ENCODE results near the gene BEAN1.
"Not testable (repeated sequence)": the region's sequence is repeated elsewhere in the genome, so short reads cannot be mapped to it uniquely, and the experiment has no call there.

Gene BEAN1

DNA sequence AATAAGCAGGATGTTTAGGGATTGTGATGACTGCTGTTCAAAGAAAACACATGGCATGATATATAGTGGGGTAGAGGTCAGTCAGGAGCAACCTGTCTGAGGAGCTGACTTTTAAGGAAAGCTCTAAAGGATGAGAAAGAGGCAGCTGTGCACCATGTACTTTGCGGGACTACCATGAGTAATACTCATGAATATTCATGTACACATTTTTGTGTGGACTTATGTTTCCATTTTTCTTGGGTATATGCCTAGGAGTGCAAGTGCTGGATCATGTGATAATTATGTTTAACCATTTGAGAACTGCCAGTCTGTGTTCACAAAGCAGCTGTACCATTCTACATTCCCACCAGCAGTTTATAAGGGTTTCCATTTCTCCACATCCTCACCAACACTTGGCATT is 35.8 kb downstream of the BEAN1 start:
- H3K27ac ChIP-seq (ENCODE audit: low read depth, low read length), result no peak overlapping the region
- H2AFZ ChIP-seq (ENCODE audit: low read length, unreplicated experiment), result no peak overlapping the region
- H3K36me3 ChIP-seq (ENCODE audit: insufficient read depth, low read length), result no peaks in the 10 kb centered on the region
- H3K4me1 ChIP-seq (ENCODE audit: control insufficient read depth, insufficient read depth, low read length, unreplicated experiment), result no peaks in the 10 kb centered on the region
- H3K79me2 ChIP-seq (ENCODE audit: control insufficient read depth, insufficient read depth, low read length, unreplicated experiment), result no peaks in the 10 kb centered on the region
- no peak overlapping the region for H3K4me3 ChIP-seq (ENCODE audit: low read depth, low read length)
- H3K27me3 ChIP-seq (ENCODE audit: insufficient read depth, low read length), result peaks cover 73% of the 10 kb centered on the region

DNA sequence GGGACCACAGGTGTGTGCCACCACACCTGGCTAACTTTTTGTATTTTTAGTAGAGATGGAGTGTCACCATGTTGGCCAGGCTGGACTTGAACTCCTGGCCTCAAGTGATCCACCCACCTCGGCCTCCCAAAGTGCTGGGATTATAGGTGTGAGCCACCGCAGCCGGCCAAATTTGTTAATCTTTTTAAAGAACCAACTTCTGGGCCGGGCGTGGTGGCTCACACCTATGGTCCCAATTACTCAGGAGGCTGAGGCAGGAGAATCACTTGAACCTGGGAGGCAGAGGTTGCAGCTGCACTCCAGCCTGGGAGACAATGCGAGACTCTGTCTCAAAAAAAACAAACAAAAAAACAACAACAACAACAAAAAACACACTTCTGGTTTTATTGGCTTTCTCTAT is 38.9 kb downstream of the BEAN1 start:
- H3K27ac ChIP-seq (ENCODE audit: low read depth, low read length); H3K4me3 ChIP-seq (ENCODE audit: low read depth, low read length); H3K79me2 ChIP-seq (ENCODE audit: control insufficient read depth, insufficient read depth, low read length, unreplicated experiment); H2AFZ ChIP-seq (ENCODE audit: low read length, unreplicated experiment); H3K4me1 ChIP-seq (ENCODE audit: control insufficient read depth, insufficient read depth, low read length, unreplicated experiment); H3K36me3 ChIP-seq (ENCODE audit: insufficient read depth, low read length): not testable (repeated sequence)
- H3K27me3 ChIP-seq (ENCODE audit: insufficient read depth, low read length), result peaks cover 59% of the 10 kb centered on the region

GRCh38 chr16:66466636-66467035 is 39.5 kb downstream of the BEAN1 start:
- not testable (repeated sequence) for H3K27ac ChIP-seq (ENCODE audit: low read depth, low read length); H3K79me2 ChIP-seq (ENCODE audit: control insufficient read depth, insufficient read depth, low read length, unreplicated experiment); H3K4me1 ChIP-seq (ENCODE audit: control insufficient read depth, insufficient read depth, low read length, unreplicated experiment); H3K36me3 ChIP-seq (ENCODE audit: insufficient read depth, low read length); H2AFZ ChIP-seq (ENCODE audit: low read length, unreplicated experiment); H3K4me3 ChIP-seq (ENCODE audit: low read depth, low read length)
- peaks cover 52% of the 10 kb centered on the region for H3K27me3 ChIP-seq (ENCODE audit: insufficient read depth, low read length)

DNA sequence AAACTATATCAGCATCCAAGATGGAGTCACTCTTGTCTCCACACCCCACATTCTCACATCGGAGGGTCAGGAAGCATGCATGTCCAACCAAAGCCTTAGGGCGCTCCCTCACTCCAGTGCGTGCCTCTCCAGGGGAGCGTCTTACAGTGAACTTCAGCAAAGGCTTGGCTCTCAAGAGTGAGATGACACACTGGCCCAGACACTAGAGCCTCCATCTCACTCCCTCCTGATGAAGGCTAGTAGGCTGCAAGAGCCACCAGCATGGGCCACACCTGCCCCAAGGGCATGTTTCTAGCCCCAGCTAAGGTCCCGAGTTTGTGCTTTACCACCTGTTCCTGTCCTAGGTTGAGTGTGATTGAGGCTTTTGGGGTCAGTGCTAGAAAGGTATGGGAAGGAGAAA is 40.5 kb downstream of the BEAN1 start:
- Histone ChIP-seq H3K4me3 (ENCODE audit: low read depth, low read length) (no peak overlapping the region), H3K27me3 (ENCODE audit: insufficient read depth, low read length) (peaks cover 45% of the 10 kb centered on the region), H3K79me2 (ENCODE audit: control insufficient read depth, insufficient read depth, low read length, unreplicated experiment) (no peaks in the 10 kb centered on the region), H3K27ac (ENCODE audit: low read depth, low read length) (no peak overlapping the region), H3K36me3 (ENCODE audit: insufficient read depth, low read length) (no peaks in the 10 kb centered on the region), H3K4me1 (ENCODE audit: control insufficient read depth, insufficient read depth, low read length, unreplicated experiment) (no peaks in the 10 kb centered on the region), H2AFZ (ENCODE audit: low read length, unreplicated experiment) (no peak overlapping the region)

DNA sequence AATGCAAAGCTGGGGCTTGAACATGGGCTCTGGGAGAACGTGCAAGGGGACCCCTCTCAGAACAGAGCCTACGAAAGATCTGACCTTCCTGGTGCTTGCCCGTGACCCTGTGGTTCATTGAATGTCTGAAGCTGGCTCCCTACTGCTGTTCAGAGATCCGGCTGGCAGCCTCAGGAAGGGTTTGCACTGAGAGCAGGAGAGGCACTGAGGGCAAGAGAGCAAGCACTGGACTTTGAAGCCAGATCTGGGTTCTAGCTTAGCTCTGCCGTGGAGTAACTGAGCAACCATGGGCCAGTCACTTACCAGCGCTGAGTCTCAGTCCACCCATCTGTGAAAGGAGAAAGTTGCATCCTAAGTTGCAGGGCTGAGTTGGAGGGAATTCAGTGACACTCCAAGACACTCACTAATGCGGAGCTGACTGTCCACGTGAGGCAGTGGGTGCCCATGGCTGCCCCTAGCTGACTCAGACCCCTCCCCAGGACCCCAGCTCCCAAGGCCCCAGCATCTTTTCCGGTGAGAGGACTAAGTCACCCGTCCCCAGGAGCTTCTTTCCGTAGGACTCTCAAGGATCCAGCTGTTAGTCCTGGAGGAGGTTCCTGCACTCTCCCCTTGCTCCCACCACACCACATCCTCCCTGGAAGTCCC is 41.3 kb downstream of the BEAN1 start:
- no peaks in the 10 kb centered on the region for H3K36me3 ChIP-seq (ENCODE audit: insufficient read depth, low read length)
- H3K4me1 ChIP-seq (ENCODE audit: control insufficient read depth, insufficient read depth, low read length, unreplicated experiment), result no peaks in the 10 kb centered on the region
- H3K4me3 ChIP-seq (ENCODE audit: low read depth, low read length), result no peak overlapping the region
- peaks cover 36% of the 10 kb centered on the region for H3K27me3 ChIP-seq (ENCODE audit: insufficient read depth, low read length)
- no peak overlapping the region for H2AFZ ChIP-seq (ENCODE audit: low read length, unreplicated experiment)
- H3K79me2 ChIP-seq (ENCODE audit: control insufficient read depth, insufficient read depth, low read length, unreplicated experiment), result no peaks in the 10 kb centered on the region
- H3K27ac ChIP-seq (ENCODE audit: low read depth, low read length), result no peak overlapping the region

- Histone ChIP-seq H3K36me3 (ENCODE audit: insufficient read depth, low read length) (no peaks in the 10 kb centered on the region), H3K27ac (ENCODE audit: low read depth, low read length) (no peak overlapping the region), H3K4me1 (ENCODE audit: control insufficient read depth, insufficient read depth, low read length, unreplicated experiment) (no peaks in the 10 kb centered on the region), H3K79me2 (ENCODE audit: control insufficient read depth, insufficient read depth, low read length, unreplicated experiment) (no peaks in the 10 kb centered on the region), H3K27me3 (ENCODE audit: insufficient read depth, low read length) (peaks cover 27% of the 10 kb centered on the region), H2AFZ (ENCODE audit: low read length, unreplicated experiment) (no peak overlapping the region), H3K4me3 (ENCODE audit: low read depth, low read length) (no peak overlapping the region)
These were observed 42.3 kb downstream of the BEAN1 start for GRCh38 chr16:66469291-66469946.

GRCh38 chr16:66469947-66470546 is 43.0 kb downstream of the BEAN1 start:
- Histone ChIP-seq H2AFZ (ENCODE audit: low read length, unreplicated experiment) (no peak overlapping the region), H3K36me3 (ENCODE audit: insufficient read depth, low read length) (no peaks in the 10 kb centered on the region), H3K4me3 (ENCODE audit: low read depth, low read length) (no peak overlapping the region), H3K27ac (ENCODE audit: low read depth, low read length) (no peak overlapping the region), H3K4me1 (ENCODE audit: control insufficient read depth, insufficient read depth, low read length, unreplicated experiment) (no peaks in the 10 kb centered on the region), H3K79me2 (ENCODE audit: control insufficient read depth, insufficient read depth, low read length, unreplicated experiment) (no peaks in the 10 kb centered on the region), H3K27me3 (ENCODE audit: insufficient read depth, low read length) (peaks cover 24% of the 10 kb centered on the region)

GRCh38 chr16:66470556-66470955 is 43.5 kb downstream of the BEAN1 start:
- no peak overlapping the region for H2AFZ ChIP-seq (ENCODE audit: low read length, unreplicated experiment)
- H3K36me3 ChIP-seq (ENCODE audit: insufficient read depth, low read length), result no peaks in the 10 kb centered on the region
- no peaks in the 10 kb centered on the region for H3K4me1 ChIP-seq (ENCODE audit: control insufficient read depth, insufficient read depth, low read length, unreplicated experiment)
- no peaks in the 10 kb centered on the region for H3K79me2 ChIP-seq (ENCODE audit: control insufficient read depth, insufficient read depth, low read length, unreplicated experiment)
- no peak overlapping the region for H3K4me3 ChIP-seq (ENCODE audit: low read depth, low read length)
- H3K27me3 ChIP-seq (ENCODE audit: insufficient read depth, low read length), result peaks cover 24% of the 10 kb centered on the region
- H3K27ac ChIP-seq (ENCODE audit: low read depth, low read length), result no peak overlapping the region

DNA sequence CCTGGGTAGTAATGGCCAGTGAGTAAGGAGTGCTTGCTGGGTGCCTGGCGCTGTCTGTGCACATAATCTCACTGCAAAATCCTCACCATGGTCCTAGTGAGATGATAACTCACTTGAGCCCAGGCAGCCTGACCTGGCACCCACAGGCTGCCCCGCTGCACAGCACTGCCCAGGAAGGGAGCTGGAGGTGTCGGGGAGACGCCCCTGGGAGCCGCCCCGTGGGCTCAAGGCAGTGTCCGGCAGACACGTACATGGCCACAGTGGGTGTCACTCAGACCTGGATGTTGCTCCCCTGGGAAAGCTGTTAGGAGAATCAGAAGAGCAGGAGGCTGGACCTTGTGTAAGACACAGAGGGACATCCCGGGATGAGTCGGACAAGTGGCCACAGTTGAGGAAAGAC is 44.2 kb downstream of the BEAN1 start:
- Histone ChIP-seq H3K4me3 (ENCODE audit: low read depth, low read length) (no peak overlapping the region), H3K27me3 (ENCODE audit: insufficient read depth, low read length) (peaks cover 17% of the 10 kb centered on the region), H3K4me1 (ENCODE audit: control insufficient read depth, insufficient read depth, low read length, unreplicated experiment) (no peaks in the 10 kb centered on the region), H3K79me2 (ENCODE audit: control insufficient read depth, insufficient read depth, low read length, unreplicated experiment) (no peaks in the 10 kb centered on the region), H2AFZ (ENCODE audit: low read length, unreplicated experiment) (no peak overlapping the region), H3K27ac (ENCODE audit: low read depth, low read length) (no peak overlapping the region), H3K36me3 (ENCODE audit: insufficient read depth, low read length) (no peaks in the 10 kb centered on the region)

DNA sequence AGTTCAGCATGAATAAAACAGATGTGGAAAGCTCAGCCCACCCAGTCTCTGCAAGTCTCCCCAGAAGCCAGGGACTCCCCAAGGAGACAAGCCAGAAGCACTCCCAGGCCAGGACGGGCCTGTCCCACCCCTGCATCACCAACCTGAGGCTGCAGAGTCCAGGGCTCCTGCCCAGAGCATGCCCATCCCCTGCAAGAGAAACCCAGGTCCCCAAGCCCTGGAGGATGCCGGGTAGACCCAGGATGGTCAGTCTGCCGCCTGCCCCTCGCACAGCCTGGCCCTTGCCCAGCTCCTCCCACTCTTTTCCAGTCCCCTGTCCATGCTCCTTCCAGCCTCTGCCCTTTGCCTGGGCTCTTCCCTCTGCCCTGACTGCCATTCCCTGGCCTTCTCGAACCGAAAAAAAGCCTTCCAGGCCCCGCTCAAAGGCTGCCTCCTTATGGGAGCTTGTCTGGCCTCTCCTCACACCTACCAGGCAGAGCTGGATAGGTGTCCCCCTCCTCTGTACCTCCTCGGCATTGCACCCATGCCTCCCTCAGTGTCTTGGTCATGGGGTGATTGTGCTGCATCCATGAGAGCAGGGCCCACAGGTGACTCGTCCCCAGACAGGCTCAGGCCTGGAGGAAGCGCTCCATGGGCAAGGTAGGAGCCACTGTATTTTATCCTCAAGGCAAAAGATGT is 44.8 kb downstream of the BEAN1 start:
- Histone ChIP-seq H3K79me2 (ENCODE audit: control insufficient read depth, insufficient read depth, low read length, unreplicated experiment) (no peaks in the 10 kb centered on the region), H3K4me1 (ENCODE audit: control insufficient read depth, insufficient read depth, low read length, unreplicated experiment) (no peaks in the 10 kb centered on the region), H3K27ac (ENCODE audit: low read depth, low read length) (no peak overlapping the region), H3K36me3 (ENCODE audit: insufficient read depth, low read length) (no peaks in the 10 kb centered on the region), H3K27me3 (ENCODE audit: insufficient read depth, low read length) (peaks cover 17% of the 10 kb centered on the region), H2AFZ (ENCODE audit: low read length, unreplicated experiment) (no peak overlapping the region), H3K4me3 (ENCODE audit: low read depth, low read length) (no peak overlapping the region)
